Ishikawa (cell line): ENCODE results near the gene FABP3.

Source experiments
- CEBPB ChIP-seq: IDR thresholded peaks from 2 replicates; pipeline ENCODE4 v1.6.1; 2012
- CREB1 ChIP-seq: IDR thresholded peaks from 2 replicates; pipeline ENCODE4 v1.6.1; 2012; ENCODE audit warnings: low read depth
- EGR1 ChIP-seq: IDR thresholded peaks from 2 replicates; pipeline ENCODE4 v1.6.1; 2012
- EP300 ChIP-seq: IDR thresholded peaks from 2 replicates; pipeline ENCODE4 v1.6.1; 2012; ENCODE audit warnings: borderline replicate concordance
- FOXM1 ChIP-seq: IDR thresholded peaks from 2 replicates; pipeline ENCODE4 v1.6.1; 2012; ENCODE audit warnings: low read depth, borderline replicate concordance
- MAX ChIP-seq: IDR thresholded peaks from 2 replicates; pipeline ENCODE4 v1.6.1; 2012
- NFIC ChIP-seq: IDR thresholded peaks from 2 replicates; pipeline ENCODE4 v1.6.1; 2012
- RAD21 ChIP-seq: IDR thresholded peaks from 2 replicates; pipeline ENCODE4 v1.6.1; 2012; ENCODE audit warnings: low read depth
- REST ChIP-seq: IDR thresholded peaks from 2 replicates; pipeline ENCODE4 v1.6.1; 2012; ENCODE audit warnings: low read depth, mild to moderate bottlenecking
- TAF1 ChIP-seq: IDR thresholded peaks from 2 replicates; pipeline ENCODE4 v1.6.1; 2012; ENCODE audit warnings: low read depth, mild to moderate bottlenecking
- TCF12 ChIP-seq: IDR thresholded peaks from 2 replicates; pipeline ENCODE4 v1.6.1; 2012; ENCODE audit warnings: low read depth
- TEAD4 ChIP-seq: IDR thresholded peaks from 2 replicates; pipeline ENCODE4 v1.6.1; 2012
- YY1 ChIP-seq: IDR thresholded peaks from 2 replicates; pipeline ENCODE4 v1.6.1; 2012; ENCODE audit warnings: low read depth
- ZBTB7A ChIP-seq: IDR thresholded peaks from 2 replicates; pipeline ENCODE4 v1.6.1; 2012; ENCODE audit warnings: low read depth
- TF ChIP-seq, protein P1 (sequence below): IDR thresholded peaks from 2 replicates; pipeline ENCODE4 v1.6.1; 2012

The FABP3 gene

GRCh38 chr1:31348449-31348848 is 24.4 kb downstream of the FABP3 start:
- no peak for TF ChIP-seq CEBPB
- no peak for TF ChIP-seq EP300
- no peak for TF ChIP-seq CREB1
- TF ChIP-seq TEAD4 = no peak
- TF ChIP-seq YY1 = no peak
- TF ChIP-seq EGR1 = no peak
- TF ChIP-seq REST = no peak
- no peak for TF ChIP-seq TAF1
- no peak for TF ChIP-seq MAX
- no peak for TF ChIP-seq NFIC
- TF ChIP-seq RAD21 = no peak
- no peak for TF ChIP-seq FOXM1
- no peak for TF ChIP-seq TCF12
- TF ChIP-seq, protein P1, sequence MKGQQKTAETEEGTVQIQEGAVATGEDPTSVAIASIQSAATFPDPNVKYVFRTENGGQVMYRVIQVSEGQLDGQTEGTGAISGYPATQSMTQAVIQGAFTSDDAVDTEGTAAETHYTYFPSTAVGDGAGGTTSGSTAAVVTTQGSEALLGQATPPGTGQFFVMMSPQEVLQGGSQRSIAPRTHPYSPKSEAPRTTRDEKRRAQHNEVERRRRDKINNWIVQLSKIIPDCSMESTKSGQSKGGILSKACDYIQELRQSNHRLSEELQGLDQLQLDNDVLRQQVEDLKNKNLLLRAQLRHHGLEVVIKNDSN = no peak
- TF ChIP-seq ZBTB7A = no peak

- no peak for TF ChIP-seq MAX
These were observed 26.1 kb downstream of the FABP3 start for GRCh38 chr1:31346785-31347184.

GRCh38 chr1:31345635-31346034 is 27.2 kb downstream of the FABP3 start:
- TF ChIP-seq REST (no peak), FOXM1 (no peak), EGR1 (no peak), CEBPB (no peak), YY1 (no peak), TEAD4 (no peak), CREB1 (no peak), MAX (no peak), TAF1 (no peak), EP300 (no peak), RAD21 (no peak), ZBTB7A (no peak), NFIC (no peak), TCF12 (no peak)
- TF ChIP-seq, protein P1 = no peak

DNA sequence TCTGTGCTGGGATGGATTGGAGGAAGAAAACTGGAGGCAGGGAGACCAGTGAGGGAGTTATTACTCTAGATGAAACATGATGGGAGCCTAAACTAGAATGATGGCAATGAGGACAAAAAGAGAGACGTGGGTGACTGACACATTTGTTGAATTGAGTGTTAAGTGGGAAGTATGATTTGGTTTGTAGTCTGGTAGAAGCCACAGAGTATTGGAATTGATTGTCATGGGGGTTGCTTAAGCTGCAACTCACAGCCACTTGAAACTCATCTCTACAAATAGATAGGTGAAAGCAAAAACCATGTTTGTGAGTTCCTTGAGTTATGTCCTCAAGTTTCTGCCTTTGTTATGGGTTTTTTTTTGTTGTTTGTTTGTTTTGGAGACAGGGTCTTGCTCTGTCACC is 28.4 kb downstream of the FABP3 start:
- TF ChIP-seq TEAD4 (no peak), TAF1 (no peak), MAX (no peak), REST (no peak)
- TF ChIP-seq, protein P1 = no peak
